Activated T-cell treated with anti-CD3 and anti-CD28 coated beads for 1 hour (primary cell): ENCODE measurements around the gene ZFHX3.

Experiments
- DNase-seq: peaks from one replicate; pipeline ENCODE4 v3.0.0-alpha.2; 2020; ENCODE audit warnings: low read depth

ZFHX3 gene

DNA sequence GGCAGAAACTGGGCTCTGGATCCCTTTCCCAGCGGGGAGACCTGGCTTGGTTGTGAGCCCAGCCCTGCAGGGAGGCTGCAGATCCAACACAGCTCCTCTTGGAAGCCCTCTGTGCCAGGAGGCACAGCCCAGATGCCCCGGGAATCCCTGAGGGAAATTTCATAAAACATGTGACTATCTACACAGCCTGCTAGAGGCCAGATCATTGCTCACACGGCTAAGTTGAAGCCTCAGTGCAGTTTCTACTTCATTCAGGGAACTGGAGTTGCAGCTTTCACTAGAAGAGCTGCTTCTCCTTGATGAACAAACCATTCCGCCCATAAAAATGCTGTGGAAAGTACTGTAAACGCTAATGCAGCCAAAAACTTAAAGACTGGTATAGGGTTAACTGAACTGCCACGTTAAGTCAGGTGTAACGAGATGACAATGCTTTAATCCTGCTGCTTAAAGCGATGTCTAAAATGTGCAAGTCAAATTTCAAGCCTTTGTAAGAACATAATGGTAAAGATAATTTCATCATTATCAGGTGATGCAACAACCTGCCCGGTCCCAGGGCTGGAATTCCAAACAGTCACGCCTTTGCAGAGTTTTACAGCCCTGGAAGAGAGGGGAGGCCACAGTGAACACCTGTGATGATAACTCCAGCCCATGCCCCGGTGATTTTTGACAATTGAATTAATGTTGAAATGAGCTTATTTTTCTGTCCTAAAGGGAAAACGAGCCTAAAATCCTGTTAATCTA, 172.5 kb downstream of the ZFHX3 start:
- no peak for DNase-seq

GRCh38 chr16:72873853-72874252, 174.1 kb downstream of the ZFHX3 start:
- no peak for DNase-seq

GRCh38 chr16:72873044-72873443, 174.9 kb downstream of the ZFHX3 start:
- DNase-seq: no peak

- no peak for DNase-seq
These were observed 182.1 kb downstream of the ZFHX3 start for GRCh38 chr16:72865835-72866234.

GRCh38 chr16:72865258-72865657, 182.7 kb downstream of the ZFHX3 start:
- DNase-seq: no peak

DNA sequence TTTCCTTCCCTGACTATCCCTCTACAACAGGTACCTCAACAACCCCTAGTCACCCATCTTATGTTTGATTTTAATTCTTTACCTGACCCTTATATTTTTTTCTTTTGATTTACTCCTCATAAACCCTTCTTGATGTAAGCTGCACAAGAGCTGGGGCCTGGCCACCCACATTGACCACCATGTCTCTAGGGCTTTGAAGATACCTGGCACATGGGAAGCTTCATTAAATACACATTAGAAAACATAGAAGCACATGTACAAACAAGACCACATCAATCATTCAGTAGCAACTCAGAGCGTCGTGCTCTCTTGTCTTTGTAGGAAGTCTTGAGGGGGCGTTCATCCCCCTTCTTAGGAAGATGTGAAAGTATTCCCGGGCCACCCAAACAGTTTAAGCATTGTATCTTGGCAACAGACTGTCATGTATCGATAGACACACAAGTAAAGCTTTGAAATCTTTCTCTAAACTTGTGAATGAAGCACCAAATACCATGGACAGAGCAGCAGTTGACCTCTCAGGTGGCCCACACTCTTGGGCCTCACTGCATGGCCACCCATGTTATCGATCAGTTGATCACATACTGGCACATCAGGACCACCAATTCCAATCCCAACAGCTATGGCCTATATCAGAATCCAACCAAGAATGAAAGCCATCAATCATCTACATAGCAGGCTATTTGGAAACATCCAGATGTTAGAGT, 183.6 kb downstream of the ZFHX3 start:
- no peak for DNase-seq

DNA sequence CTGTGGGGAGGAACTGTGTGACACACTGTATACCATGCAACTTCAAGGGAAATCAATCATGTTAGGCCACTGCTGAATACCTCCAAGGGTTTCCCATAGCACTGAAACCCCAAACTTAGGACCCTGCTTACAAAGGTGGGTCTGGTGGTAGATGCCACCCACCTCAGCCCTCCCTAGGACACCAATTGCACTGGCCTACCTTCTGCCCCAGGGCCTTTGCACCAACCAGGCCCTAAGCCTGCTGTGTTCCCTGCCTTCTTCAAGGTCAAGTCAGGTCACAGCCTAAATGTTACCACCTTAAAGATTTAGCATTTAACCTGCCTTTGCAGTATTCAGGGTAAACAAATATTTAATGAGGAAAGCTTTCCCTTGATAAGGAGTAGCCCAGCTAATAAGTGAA, 185.8 kb downstream of the ZFHX3 start:
- no peak for DNase-seq

DNA sequence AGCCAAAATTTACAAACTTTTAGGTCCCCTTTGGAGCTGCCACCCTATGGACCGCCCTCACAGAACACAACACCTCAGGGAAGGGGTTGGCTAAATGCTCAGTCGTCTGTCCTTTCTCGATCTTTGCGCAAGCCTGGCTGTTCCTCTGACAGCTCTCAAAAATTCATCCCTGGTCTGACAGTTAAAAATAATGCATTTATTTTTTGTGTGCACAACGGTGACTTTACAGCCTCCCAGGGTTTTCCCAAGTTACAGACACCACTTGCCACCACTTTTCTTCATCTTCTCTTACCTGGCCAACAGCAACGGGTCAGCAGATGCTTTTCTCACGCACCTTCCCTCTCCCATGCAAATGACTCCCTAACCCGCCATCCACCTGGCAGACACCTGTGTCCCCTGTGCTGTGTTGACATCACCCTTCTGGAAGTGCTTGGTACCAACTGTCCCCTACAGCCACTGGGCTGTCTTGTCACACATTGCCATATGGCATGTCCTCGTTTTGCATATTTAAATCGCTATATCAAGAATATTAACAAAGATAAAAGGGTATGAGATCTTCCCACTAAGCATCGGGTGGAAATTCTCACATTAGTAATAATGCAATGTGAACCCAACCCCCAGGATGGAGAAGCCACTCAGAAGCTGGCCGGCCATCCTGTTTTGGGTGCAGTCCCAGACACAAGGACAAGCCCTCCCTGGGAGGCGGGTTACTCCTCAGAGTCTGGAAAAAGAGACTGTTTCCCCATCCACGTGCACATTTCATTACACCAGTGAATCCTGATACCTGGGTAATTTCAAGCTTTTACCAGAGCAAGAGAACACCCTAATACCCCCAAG, 187.0 kb downstream of the ZFHX3 start:
- DNase-seq: no peak

GRCh38 chr16:72859581-72859980, 188.3 kb downstream of the ZFHX3 start:
- no peak for DNase-seq

GRCh38 chr16:72858665-72859493, 189.0 kb downstream of the ZFHX3 start:
- no peak for DNase-seq

DNA sequence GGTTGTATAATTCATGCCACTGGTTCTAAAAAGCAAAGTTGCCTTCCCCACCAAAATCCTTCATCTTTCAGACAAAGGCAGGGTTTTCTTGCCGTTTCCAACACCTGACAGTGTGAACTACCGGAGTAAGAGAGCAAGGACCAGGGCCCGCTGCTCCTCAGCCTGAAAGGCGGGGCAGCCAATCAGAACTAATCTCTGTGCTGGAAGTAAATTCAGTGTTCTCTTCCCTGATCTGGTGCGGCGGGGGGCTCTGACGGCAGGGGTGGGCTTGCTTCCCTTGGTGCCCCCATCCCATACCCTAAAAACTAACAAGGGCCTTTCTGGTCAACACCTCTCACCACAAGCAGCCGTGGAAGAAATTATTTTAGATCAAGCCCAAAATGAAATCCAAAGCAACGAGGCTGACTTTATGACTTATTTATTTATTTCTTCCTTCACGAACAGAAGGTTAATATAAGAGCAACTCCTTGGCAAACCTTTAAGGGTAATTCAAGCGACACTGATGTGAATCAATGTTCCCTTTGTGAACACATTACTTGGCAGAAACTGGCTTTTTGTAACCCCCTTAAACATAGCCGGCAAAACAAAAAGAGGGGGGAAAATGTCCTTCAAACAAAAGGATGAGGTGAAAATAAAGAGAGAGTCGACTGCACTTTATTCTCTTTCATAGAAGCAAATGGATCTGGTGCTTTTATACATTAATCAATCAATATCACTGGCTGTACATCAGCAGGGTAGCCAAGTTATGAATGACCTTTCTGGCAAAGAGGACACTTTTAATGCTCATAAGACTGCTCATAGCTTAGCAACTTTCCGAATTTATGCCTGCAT, 189.9 kb downstream of the ZFHX3 start:
- no peak for DNase-seq

GRCh38 chr16:72856797-72857196, 191.1 kb downstream of the ZFHX3 start:
- DNase-seq: no peak

- no peak for DNase-seq
These were observed 193.5 kb downstream of the ZFHX3 start for GRCh38 chr16:72854267-72854959.

- DNase-seq: no peak
These were observed 194.2 kb downstream of the ZFHX3 start for GRCh38 chr16:72853575-72854266.

DNA sequence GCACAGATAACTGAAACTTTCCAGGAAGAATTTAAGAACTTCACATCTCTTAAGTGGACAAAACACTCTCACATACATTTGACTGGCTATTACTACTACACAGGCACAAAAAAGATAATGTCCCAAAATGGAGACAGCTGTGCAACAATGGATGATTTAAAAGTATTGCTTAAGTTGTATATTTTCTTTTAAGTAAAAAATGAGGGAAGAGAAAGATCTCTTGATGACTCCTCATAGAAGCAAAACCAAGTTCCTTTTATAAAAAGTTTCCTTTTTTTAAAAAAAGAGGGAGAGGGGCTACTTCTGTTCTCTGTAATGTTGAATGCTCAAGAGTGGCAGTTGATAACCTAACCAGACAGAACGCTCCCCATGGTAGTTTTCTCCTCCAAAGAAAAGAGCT, 195.5 kb downstream of the ZFHX3 start:
- no peak for DNase-seq

DNA sequence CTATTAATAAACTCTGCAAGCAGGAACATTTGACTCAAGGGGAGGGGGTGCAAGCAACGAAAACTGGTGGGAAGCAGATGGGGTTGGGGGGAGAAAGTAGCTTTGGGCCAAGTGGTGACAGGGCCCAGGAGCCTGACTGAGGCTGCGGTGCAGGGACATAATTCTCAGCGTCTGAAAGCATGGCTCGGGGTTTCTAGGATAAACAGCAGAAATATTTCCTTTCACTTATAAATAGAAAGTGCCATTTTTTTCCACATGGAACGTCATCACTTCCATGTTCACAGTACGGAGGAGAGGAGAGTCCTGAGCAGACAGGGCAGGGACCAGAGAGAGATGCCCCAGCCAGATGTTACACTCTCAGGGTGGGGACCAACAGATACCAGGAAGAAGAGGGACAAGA, 197.1 kb downstream of the ZFHX3 start:
- DNase-seq: no peak

GRCh38 chr16:72850021-72850420, 197.9 kb downstream of the ZFHX3 start:
- DNase-seq: no peak

GRCh38 chr16:72848759-72849664, 198.9 kb downstream of the ZFHX3 start:
- no peak for DNase-seq

DNA sequence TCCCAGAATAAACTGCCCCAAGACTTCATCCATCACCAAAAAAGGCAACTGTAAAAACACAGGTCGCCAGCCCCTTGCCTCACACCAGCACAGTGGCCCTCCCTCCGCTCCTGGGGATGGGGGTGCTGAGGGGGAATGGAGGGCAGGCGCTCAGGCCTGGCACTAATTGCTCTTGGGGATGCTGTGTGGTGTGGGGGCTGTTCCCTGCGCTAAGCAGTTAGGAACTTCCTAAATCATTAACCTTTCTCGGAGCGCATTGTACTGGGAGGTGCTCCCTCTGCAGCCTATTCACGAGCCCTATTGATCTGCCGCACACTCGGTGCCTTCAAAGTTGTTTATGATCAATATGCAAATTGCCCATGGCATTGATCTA, 199.9 kb downstream of the ZFHX3 start:
- DNase-seq: no peak
